Measurements from ENCODE around the gene MRPL32. TPM values are rescaled to one million over a fixed set of nuclear protein-coding genes. Genes with fewer than 3 reads are reported as not detected.

The MRPL32 gene
- total RNA-seq, 1 donor from 2014 or later = 53.5 TPM

GRCh38 chr7:42934291-42934690, 2.1 kb downstream of the MRPL32 start:
- TF ChIP-seq CTCF (IDR thresholded peaks at IDR 0.05; ENCODE audit: unreplicated experiment) = no peak
- Mint-ChIP-seq H3K4me3 (peak overlapping the region; percentile 24), H3K27me3 (ENCODE audit: low read depth) (no peaks in the 10 kb centered on the region), H3K4me1 (peaks cover 32% of the 10 kb centered on the region), H3K36me3 (peaks cover 12% of the 10 kb centered on the region), H3K27ac (peak overlapping the region; percentile 60), H3K9me3 (no peaks in the 10 kb centered on the region)
- DNase-seq (ENCODE audit: low spot score in 2 of 2, unreplicated experiment in 2 of 2) = no peak

- no peak for DNase-seq (ENCODE audit: low spot score in 2 of 2, unreplicated experiment in 2 of 2)
- no peak overlapping the region for H3K4me3 Mint-ChIP-seq
- H3K9me3 Mint-ChIP-seq = no peaks in the 10 kb centered on the region
- no peak for TF ChIP-seq CTCF (IDR thresholded peaks at IDR 0.05; ENCODE audit: unreplicated experiment)
- peaks cover 20% of the 10 kb centered on the region for H3K4me1 Mint-ChIP-seq
- no peaks in the 10 kb centered on the region for H3K27me3 Mint-ChIP-seq (ENCODE audit: low read depth)
- no peak overlapping the region for H3K27ac Mint-ChIP-seq
- H3K36me3 Mint-ChIP-seq = peaks cover 12% of the 10 kb centered on the region
These were observed 3.7 kb downstream of the MRPL32 start for GRCh38 chr7:42935861-42936260.

- no peak for DNase-seq (ENCODE audit: low spot score in 2 of 2, unreplicated experiment in 2 of 2)
- no peak for TF ChIP-seq CTCF (IDR thresholded peaks at IDR 0.05; ENCODE audit: unreplicated experiment)
These were observed 7.5 kb downstream of the MRPL32 start for GRCh38 chr7:42939457-42940240.

GRCh38 chr7:42940985-42941847, 9.0 kb downstream of the MRPL32 start:
- peak; percentile 89 for TF ChIP-seq CTCF (IDR thresholded peaks at IDR 0.05; ENCODE audit: unreplicated experiment)
- DNase-seq (ENCODE audit: low spot score in 2 of 2, unreplicated experiment in 2 of 2) = peak; percentile 63 to 85
- H3K36me3 Mint-ChIP-seq = peaks cover 10% of the 10 kb centered on the region
- H3K27ac Mint-ChIP-seq = no peak overlapping the region
- no peaks in the 10 kb centered on the region for H3K27me3 Mint-ChIP-seq (ENCODE audit: low read depth)
- no peaks in the 10 kb centered on the region for H3K9me3 Mint-ChIP-seq
- H3K4me1 Mint-ChIP-seq = no peaks in the 10 kb centered on the region
- no peak overlapping the region for H3K4me3 Mint-ChIP-seq

More at GRCh38 chr7:42939457-42940240, 7.5 kb downstream of the MRPL32 start:
- Mint-ChIP-seq H3K27me3 (ENCODE audit: low read depth) (no peaks in the 10 kb centered on the region), H3K27ac (no peak overlapping the region), H3K4me3 (no peak overlapping the region), H3K4me1 (no peaks in the 10 kb centered on the region), H3K9me3 (no peaks in the 10 kb centered on the region), H3K36me3 (peaks cover 12% of the 10 kb centered on the region)

GRCh38 chr7:42945821-42946626, 13.8 kb downstream of the MRPL32 start:
- H3K27me3 Mint-ChIP-seq (ENCODE audit: low read depth) = no peaks in the 10 kb centered on the region
- H3K27ac Mint-ChIP-seq = no peak overlapping the region

More at GRCh38 chr7:42945821-42946626, 13.8 kb downstream of the MRPL32 start:
- Mint-ChIP-seq H3K9me3 (peaks cover 3% of the 10 kb centered on the region), H3K4me1 (no peaks in the 10 kb centered on the region), H3K36me3 (no peaks in the 10 kb centered on the region), H3K4me3 (no peak overlapping the region)
- DNase-seq (ENCODE audit: low spot score in 2 of 2, unreplicated experiment in 2 of 2) = no peak
- no peak for TF ChIP-seq CTCF (IDR thresholded peaks at IDR 0.05; ENCODE audit: unreplicated experiment)
